Left hindlimb (tissue), 1 donor: ENCODE data around the gene RTKN.
A peak's percentile ranks its signal among the peaks of the same experiment; 100 is the strongest.
"Not testable (repeated sequence)": the region's sequence is repeated elsewhere in the genome, so short reads cannot be mapped to it uniquely, and the experiment has no call there.

ENCODE experiments used
- DNase-seq: peaks from one replicate; pipeline ENCODE4 v3.0.0-alpha.2; 2018

RTKN gene

DNA sequence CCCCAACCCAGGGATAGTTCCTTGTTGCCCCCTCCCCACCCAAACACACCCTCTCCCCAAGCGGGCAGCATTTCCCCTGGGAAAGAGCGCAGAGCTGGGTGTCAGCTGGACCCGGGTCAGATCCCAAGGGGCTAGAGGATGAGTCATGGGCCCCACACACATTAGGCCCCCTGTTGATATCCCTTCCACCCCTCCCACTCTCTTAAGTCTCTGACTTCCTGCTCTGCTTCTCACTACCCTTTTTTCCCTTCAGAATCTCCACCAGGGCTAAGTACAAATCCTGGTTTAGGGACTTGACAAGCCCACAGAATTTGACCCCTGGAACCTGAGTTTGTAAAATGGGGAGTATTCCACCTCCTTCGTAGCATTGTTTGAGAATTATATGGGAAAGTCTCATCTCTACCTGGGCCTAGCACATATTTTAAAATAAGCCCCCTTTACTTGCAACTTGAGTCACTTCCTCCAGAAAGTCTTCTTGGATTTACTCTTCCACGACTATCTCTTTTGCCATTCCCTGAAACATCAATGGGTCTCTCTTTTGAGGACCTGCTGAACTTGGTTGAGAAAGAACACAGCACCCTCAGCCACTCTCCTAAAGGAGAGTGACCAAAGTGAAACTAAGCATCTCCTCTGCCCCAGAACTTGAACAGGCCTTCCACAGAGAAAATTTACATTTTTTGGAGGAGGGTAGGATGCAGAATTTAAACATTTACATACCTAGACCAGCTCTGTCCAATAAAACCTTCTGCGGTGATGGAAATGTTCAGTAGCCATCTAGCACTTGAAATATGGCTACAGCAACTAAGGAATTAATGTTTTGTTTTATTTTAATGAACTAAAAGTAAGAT, 4.7 kb downstream of the RTKN start:
- DNase-seq, result no peak

DNA sequence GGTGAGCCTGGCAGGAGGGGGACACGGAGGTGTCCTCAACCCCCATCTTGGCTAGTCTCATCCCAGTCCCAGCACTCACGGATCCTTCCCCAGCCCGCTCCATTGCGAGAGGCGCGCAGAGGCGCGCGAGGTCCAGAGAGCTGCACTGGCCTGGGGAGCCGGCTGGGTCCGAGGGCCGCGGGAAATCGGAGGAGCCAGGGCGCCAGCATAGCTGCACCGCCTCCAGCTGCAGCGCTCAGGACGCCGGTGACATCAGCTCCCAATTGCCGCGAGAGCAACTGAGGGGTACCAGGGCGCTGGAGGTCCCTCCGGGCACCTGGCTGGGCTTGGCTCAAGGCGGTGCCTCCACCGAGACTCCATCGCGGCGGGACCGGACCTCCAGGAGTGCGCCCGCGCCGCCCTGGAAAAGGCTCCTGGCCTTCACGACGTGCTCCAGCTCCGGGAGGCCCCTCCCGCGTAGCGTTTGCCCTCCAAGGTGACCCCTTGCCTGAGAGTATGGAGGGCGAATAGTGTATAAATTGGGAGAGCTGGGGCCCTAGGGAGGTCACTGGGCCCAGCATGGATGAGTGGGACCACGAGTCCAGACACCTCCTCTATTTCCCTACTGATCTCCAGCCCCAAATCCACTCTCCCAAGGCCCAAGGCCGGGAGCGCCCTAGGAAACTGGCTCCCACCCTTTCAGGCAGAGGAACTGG, 5.5 kb downstream of the RTKN start:
- no peak for DNase-seq

DNA sequence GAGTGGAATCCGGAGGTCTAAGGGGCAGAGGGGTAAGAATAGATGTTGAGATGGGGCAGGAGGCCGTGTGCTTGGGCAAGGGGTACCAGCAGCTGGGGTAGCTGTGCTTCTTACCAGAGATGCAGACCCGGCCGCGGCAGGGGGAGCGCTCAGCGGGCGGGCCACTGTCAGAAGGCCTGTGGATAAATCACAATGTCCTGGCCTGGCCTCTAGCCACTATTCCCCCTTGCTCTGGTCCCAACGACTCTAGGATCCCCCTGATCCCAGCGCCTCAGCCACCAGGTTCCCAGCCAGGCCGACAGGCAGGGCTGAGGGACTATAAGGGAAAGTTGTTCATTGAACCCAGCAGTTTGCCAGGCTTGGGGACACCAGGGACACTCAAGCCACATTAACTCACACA, 11.2 kb downstream of the RTKN start:
- no peak for DNase-seq

DNA sequence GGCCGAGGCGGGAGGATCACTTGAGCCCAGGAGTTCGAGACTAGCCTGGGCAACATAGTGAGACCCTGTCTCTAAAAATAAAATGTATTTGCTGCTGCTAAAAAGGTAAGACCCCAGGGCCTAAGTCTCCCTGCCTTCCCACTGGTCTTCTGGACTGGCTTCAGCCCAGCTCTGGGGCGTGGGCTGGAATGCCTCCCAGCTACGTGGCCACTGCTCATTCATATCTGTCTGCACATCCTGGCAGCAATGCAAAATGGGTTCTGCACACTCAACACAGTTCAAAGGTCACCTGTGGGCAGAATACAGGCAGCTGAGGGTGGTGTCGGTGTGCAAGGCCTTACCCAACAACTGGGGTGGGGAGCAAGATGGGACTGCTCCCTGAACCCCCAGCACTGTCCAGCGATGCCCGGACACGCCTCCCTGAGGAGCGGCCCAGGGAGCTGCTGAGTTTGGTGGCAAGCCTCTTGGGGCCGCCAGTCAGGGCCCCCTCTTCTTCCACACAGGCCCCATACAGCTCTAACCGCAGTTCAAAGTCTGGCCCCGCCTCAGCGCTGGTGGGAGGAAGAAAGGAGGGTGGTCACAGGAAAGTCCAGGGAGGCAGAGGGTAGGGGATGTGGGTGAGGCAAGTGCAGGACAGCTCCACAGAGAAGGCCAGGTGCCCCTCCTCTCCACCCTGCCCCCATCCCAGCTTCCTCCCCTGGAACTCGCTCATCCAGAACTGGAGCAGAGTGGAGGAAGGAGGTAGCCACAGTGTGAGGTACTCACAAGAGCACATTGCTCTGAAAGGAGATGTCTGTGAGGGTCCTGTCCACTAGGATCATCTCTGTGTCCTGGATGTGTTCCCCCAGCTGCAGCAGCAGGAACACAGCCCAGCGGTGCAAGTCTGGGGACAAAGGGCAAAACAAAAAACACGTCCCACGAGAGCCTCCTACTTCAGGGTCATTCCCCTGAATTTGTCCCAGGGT, 12.0 kb downstream of the RTKN start:
- no peak for DNase-seq

DNA sequence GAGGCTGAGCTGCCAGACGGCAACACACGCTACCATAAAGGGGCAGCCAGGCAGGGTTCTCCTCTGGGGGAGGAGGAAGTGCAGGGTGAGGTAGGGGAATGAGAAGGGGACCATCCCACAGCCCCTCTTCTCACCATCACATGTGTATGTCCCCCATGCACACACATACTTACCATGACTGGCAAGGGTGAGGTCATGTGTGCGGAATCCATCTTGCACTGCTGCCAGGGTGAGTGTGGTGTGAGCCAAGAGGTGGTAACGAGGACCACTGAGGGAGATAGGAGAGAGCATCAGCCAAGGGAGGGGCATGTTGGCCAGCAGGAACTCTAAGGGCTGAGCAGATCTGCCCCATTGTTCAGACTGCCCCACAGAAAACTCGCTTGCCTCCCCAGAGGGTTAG, 13.1 kb downstream of the RTKN start:
- no peak for DNase-seq

DNA sequence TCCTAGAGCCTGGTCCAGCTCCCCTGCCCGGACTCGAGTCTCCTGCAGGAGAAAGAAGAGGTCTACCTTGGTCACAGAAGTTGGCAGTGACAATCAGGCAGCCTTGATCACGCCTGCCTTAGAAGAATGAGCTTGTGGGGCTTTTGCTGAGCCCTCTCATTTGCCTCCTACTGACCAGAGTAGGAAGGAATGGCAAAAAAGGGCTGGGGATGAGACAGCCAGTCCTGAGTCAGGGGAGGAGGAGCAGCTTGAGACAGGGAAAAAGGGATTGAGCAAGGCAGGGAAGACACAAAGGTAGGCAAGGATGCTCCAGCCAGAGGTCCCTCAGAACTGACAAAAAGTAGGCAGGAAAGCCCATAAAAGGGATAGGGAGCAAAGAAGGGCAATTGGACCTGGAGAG, 14.2 kb downstream of the RTKN start:
- no peak for DNase-seq

DNA sequence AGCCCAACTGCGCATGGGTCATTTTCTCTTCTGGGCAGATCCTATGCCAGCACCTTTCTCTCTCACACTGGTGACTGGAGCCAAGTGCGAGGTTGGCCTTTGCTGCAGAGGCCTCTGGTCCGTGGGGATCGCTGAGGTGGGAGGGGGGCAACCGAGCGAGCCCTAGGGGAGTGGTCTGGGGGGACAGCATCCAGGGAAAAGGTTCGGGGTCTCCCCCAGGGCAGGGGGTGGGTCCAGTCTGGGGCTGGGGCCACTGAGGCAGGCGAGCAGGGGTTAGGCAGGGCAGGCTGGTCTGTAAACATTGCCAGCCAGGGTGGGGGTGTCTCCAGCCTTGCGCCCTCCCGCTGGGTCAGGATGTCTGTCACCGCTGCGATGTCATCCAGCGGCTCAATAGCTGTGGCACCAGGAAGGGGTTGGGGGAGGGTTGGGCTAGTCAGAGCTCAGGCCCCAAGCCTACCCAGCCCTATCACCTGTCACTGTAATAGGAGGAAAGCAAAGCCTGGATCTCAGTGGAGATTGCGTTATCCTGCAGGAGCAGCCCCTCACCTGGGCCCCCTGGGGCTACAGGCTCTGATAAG, 15.5 kb downstream of the RTKN start:
- DNase-seq, result no peak

DNA sequence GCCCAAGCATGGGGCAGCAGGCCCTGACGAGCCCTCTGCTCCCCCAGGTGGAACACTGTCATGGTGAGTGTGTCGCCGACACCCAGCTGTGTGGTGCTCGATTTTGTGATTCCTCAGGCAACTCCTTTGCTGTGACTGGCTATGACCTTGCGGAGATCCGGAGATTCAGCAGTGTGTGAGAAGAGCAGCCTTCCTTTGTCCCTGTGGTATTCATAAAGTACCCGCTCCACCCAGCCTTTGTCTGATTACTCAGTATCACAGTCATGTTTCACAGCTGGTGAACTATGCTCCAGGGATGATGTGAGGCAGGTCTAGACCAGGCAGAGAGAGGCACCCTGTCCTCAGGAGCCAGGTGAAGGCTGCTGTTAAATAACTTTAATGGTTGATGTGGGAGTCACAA, 16.2 kb downstream of the RTKN start:
- no peak for DNase-seq

DNA sequence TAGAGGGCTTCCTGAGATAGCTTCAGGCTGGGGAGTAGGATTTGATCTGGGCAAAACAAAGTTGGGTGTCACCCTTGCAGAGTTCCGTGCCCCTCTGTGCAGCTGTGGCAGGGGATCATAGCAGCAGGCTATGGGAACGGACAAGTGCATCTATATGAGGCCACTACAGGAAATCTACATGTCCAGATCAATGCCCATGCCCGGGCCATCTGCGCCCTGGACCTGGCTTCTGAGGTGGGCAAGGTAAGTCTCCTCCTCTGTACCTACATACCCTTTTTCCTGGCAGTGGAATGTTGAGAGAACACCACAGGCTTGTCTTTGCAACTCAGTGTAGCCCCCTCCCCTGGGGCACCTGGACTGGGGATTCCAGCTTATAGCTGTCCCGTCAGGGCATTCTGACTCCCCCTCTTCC, 16.7 kb downstream of the RTKN start:
- no peak for DNase-seq

DNA sequence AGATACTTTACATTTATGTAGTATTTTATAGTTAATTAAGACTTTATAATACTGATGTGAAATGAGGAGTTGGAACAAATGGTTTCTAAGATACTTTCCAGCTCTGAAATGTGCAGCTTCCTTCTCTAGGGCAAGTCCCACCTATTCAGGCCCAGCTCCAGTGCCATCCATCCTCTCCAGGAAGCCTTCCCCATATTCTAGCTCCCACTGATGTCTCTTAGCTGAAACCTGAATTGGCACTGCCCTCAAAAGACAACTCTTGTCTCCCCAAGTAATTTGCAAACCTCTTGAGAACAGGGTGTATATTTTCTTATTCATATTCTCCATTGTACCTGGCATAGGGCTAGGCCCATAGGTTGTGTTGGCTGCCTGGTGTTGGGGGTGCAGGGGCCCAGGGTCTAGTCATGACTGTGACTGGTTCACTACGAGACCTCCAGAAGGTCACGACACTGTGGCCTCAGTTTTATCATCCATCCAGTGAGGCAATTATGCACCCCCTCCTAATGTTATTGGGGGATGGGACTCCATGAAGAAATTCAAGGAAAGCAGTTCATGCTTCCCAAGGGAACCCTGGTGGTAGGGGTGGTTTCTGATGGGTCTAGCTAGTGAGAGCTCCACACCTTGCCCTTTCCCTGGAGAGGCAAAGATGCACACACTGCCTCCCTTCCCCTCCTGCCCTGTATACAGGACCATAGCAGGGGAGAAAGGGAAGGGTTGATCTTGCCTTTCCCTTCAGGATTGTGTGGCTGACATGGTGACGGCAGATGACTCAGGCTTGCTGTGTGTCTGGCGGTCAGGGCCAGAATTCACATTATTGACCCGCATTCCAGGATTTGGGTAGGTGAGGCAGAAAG, 17.4 kb downstream of the RTKN start:
- no peak for DNase-seq

DNA sequence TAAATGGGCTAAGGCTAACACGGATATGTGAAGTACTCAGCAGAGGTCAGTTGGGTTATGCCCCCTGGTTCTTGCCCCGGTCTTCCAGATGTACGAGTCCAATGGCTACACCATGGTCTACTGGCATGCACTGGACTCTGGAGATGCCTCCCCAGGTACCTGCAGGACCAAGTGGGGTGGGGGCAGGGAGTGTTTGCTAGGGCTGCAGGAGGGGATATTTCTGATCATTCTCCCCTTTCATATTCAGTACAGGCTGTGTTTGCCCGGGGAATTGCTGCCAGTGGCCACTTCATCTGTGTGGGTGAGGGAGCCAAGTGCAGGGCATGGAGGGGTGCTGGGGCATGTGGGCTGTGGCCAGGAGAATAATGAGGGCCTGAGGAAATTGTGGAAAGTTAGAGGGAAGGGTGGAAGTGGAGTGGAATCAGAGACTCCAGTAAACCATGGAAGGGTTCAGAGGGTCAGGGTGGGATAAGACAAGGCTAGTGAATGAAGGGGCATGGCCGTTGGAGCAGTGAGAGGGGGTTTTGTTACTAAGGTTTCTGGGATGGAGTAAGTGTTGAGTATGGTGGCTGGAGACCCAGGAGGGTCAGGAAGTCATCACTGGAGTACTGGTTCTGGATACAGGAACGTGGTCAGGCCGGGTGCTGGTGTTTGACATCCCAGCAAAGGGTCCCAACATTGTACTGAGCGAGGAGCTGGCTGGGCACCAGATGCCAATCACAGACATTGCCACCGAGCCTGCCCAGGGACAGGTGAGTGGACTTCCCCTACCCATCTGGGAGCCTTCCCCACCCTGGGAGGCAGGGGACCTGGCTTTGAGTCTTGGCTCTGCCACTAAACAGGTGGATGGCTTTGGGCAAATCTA, 18.3 kb downstream of the RTKN start:
- DNase-seq, result no peak

DNA sequence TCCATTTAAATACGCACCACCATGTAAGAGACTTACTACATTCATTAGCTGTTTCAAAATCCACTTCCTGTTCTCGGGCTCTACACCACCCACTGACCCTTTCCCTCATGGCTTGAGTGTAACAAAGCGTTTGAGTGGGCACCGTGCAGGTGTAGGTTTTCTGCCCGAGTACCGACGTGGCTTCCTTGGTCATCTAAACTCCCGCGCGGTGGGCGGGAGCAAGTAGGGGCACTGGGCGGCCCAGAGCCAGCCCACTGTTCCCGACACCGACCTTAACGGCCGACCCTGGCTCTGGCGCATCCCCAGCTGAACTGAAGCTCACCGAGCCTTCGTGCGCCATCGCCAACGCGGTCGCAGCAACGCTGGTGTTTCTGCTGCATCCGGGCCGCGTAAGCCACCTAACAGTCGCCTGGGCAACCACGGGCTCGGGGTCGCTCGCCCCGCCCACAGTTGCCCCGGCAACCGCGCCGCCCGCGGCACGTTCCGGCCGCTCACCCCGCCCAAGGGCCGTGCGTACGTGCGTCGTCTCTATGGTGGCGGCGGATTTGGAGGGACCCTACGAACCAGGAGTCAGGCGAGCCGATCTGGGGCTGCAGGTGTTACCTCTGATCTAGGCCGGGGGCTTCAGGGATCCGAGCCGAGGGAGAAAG, 20.4 kb downstream of the RTKN start, which contains the start of the genes C2orf81 and WDR54:
Gene C2orf81, minus strand, starts transcription at position 399 of the 650 bp plus-strand sequence. Its CDS starts 59 bp downstream, at position 340.
Gene WDR54, plus strand, starts transcription at position 510 of the 650 bp plus-strand sequence. CDS start 424 bp downstream, outside the sequence.
- peak; percentile 90 for DNase-seq

DNA sequence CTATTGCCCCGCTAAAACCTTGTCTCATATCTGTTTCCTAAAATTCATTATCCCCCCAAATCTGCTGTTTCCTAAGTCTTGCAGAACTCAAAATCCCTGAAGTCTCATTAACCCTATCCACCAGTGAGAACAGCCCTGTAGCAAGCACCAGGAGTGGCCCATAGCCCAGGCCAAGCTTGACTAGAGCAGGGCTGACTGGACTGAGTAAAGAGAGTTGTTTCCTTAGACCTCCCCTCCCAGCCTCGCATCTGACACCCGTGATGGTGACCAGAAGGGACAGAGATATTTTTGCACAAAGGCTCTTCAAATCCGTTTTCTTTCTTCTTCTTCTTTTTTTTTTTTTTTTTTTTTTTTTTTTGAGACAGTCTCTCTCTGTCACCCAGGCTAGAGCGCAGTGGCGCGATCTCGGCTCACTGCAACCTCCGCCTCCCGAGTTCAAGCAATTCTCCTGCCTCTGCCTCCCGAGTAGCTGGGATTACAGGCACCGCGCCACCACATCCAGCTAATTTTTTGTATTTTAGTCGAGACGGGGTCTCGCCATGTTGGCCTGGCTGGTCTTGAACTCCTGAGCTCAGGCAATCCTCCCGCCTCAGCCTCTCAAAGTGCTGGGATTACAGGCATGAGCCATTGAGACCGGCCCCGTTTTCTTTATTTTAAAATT, 21.2 kb downstream of the RTKN start:
- not testable (repeated sequence) for DNase-seq

DNA sequence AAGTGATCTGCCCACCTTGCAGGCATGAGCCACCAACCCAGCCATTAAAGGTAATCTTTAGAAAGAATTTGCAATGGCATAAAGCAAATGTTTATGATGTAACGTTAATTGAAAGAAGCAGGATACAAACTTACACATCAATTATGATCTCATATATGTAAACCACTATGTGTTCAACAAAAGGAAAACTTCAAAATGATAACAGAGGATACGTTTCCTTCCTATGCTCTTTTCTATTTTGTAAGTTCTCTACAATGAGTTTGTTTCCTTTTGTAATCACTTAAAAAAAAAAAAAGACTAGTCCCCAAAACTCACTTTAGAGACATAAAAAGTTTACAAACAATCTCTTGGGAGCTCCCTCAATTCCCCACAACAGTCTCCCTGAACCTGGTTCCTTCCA, 21.7 kb downstream of the RTKN start:
- DNase-seq, result no peak

DNA sequence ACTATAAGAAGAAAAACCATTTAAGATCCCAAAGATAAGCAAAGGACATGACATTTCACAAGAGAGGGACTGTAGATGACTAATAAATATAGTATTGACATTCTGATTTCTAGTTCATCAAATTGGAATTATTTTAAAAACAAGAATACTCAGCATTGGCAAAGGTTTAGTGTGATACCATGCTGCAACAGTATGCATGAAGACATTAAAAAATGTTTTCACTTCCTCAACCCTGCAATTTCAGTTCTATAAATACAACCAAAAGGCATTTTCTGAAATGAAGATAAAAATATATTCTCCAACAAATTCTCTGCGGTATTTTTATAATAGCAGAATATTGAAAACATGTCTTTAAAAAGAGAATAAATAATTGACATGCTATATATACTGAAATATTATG, 22.4 kb downstream of the RTKN start:
- DNase-seq, result no peak

DNA sequence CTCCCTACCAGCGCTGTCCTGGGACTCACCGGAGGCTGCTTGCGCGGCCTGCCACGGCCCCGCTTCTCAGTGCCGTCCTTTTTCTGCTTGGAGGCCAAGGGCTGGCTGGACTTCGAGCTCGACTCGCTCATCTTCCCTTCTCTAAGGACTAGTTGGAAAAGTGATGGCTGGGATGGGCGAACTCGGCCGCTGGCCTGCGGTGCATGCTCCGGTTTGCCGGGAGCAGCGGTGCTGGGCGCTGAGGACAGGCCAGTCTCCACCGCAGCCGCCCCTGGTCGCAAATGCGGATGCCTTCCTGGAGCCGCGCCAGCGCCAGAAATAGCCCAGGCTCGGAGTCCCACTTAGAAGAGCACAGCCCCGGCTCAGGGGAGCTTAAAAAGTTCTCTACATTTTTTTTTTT, 23.4 kb downstream of the RTKN start:
- no peak for DNase-seq

DNA sequence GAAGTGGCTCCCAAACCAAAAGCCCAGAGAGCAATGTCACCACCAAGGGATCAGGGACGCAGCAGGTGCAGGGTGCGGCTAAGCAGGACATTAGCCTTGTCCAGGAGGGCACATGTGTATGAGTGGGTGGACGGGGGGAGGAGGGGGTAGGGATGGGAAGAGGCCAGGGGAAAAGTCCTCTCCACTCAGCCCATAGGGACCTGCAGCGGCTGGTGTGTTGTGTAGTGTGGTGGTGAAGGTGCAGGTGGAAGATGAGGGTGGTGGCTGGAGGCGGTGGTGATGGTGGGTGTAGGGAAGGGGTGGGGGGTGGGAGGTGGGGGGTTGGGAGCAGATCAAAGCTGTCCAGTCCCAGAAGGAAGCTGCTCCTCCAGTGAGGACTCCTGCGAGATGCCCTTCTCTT, 24.0 kb downstream of the RTKN start:
- no peak for DNase-seq

DNA sequence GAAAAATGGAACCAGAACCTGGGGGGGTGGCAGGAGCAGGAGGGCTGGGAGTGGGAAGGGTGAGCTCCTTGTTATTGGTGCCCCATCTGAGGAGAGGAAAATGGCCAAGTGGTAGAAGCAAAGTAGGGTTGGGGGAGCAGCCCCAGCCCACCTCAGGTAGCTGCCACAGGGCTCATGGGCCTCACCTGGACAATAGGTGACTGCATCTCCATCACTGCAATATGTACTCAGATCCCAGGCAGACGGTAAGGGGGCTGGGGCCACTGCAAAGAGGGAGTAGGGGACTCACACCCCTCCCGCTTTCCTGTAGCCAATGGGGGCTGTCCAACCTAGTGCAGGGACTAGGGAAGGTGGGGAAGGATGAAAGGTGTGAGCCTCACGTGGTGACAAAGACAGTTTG, 24.5 kb downstream of the RTKN start:
- DNase-seq, result no peak

DNA sequence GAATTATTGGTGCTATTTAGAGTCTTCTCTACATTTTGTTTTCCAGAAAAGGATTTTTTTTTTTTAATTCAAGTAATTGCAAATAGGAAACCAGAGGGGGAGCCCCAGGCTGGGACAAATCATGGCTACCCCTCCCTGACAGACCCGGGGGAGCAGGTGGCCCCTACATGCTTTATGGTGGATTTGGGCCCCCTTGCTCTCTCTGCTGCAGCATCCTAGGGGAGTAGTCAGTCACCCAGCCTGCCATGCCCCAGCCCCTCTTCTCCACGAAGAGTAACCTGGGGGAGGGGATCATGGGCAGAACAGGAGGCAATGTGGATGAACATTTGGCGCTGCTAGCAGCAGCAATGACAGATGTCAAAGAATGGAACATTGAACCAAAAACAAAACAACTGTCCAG, 25.0 kb downstream of the RTKN start:
- no peak for DNase-seq
